Hindlimb muscle (tissue), 1 donor: ENCODE data around the gene SNRNP200. TPM values are rescaled to one million over a fixed set of nuclear protein-coding genes. Genes with fewer than 3 reads are reported as not detected.

Experiments
- DNase-seq: peaks from one replicate; pipeline ENCODE4 v3.0.0-alpha.2; 2013
- polyA plus RNA-seq: library from polyadenylated mRNA; unstranded; fragments of 120-200 nt; gene quantifications from one replicate; pipeline ENCODE4 v1.2.1, GENCODE V29; 2013; ENCODE audit not compliant: insufficient read length

The SNRNP200 gene
- polyA plus RNA-seq, 1 donor, result 100 TPM

GRCh38 chr2:96249654-96250053 lies 55.7 kb downstream of the SNRNP200 start:
- peak; percentile 63 for DNase-seq

GRCh38 chr2:96248624-96249023 lies 56.7 kb downstream of the SNRNP200 start:
- DNase-seq, result no peak

GRCh38 chr2:96247896-96248295 lies 57.5 kb downstream of the SNRNP200 start:
- no peak for DNase-seq

- DNase-seq, result no peak
Observed at GRCh38 chr2:96247009-96247408, 58.3 kb downstream of the SNRNP200 start.

- DNase-seq, result no peak
Observed at GRCh38 chr2:96245609-96246390, 59.5 kb downstream of the SNRNP200 start.

- no peak for DNase-seq
Observed at GRCh38 chr2:96243843-96244242, 61.5 kb downstream of the SNRNP200 start.

GRCh38 chr2:96241900-96242611 lies 63.3 kb downstream of the SNRNP200 start:
- DNase-seq, result no peak

- DNase-seq, result no peak
Observed at GRCh38 chr2:96241227-96241626, 64.1 kb downstream of the SNRNP200 start.

GRCh38 chr2:96240341-96241038 lies 64.9 kb downstream of the SNRNP200 start:
- no peak for DNase-seq

- DNase-seq, result no peak
Observed at GRCh38 chr2:96239745-96240264, 65.5 kb downstream of the SNRNP200 start.

GRCh38 chr2:96239091-96239490 lies 66.3 kb downstream of the SNRNP200 start:
- DNase-seq, result no peak

GRCh38 chr2:96238266-96238665 lies 67.1 kb downstream of the SNRNP200 start:
- DNase-seq, result no peak

GRCh38 chr2:96236882-96237281 lies 68.5 kb downstream of the SNRNP200 start:
- no peak for DNase-seq

GRCh38 chr2:96233880-96234316 lies 71.4 kb downstream of the SNRNP200 start:
- DNase-seq, result no peak

- no peak for DNase-seq
Observed at GRCh38 chr2:96233436-96233835, 71.9 kb downstream of the SNRNP200 start.

- DNase-seq, result no peak
Observed at GRCh38 chr2:96231316-96231715, 74.0 kb downstream of the SNRNP200 start.

- no peak for DNase-seq
Observed at GRCh38 chr2:96225016-96225533, 80.3 kb downstream of the SNRNP200 start.

Other genes starting within 250 kb of the SNRNP200 start
- gene ADRA2B, start 189.0 kb downstream of the SNRNP200 start, polyA plus RNA-seq, result 2.7 TPM
- not detected for gene ASTL, start 167.0 kb downstream of the SNRNP200 start, polyA plus RNA-seq
- gene DUSP2, start 160.1 kb downstream of the SNRNP200 start, polyA plus RNA-seq, result 3.6 TPM
- gene STARD7, start 96.7 kb downstream of the SNRNP200 start, polyA plus RNA-seq, result 123 TPM
- 31.1 TPM for gene TMEM127, start 39.5 kb downstream of the SNRNP200 start, polyA plus RNA-seq
- gene CIAO1, start 39.3 kb downstream of the SNRNP200 start, polyA plus RNA-seq, result 43.5 TPM
- gene ITPRIPL1, start 19.8 kb upstream of the SNRNP200 start, polyA plus RNA-seq, result 3.5 TPM
- 7.1 TPM for gene NCAPH, start 30.2 kb upstream of the SNRNP200 start, polyA plus RNA-seq
- 0.22 TPM for gene NEURL3, start 199.8 kb upstream of the SNRNP200 start, polyA plus RNA-seq
- gene ARID5A, start 231.2 kb upstream of the SNRNP200 start, polyA plus RNA-seq, result 38.2 TPM